Kidney epithelial cell (primary cell): ENCODE results near the gene PLEKHG5. TPM values are rescaled to one million over a fixed set of nuclear protein-coding genes. Genes with fewer than 3 reads are reported as not detected.
"Not testable (repeated sequence)": the region's sequence is repeated elsewhere in the genome, so short reads cannot be mapped to it uniquely, and the experiment has no call there.

Experiments used
- DNase-seq: peaks from one replicate; pipeline ENCODE4 v3.0.0-alpha.2; 2010; ENCODE audit warnings: low read depth
- H3K27me3 ChIP-seq: 2 replicates; pipeline ENCODE4 v1.6.0; 2011; ENCODE audit warnings: low read length; ENCODE audit not compliant: control insufficient read depth, insufficient read depth
- H3K36me3 ChIP-seq: 2 replicates; pipeline ENCODE4 v1.5.1; 2011; ENCODE audit warnings: low read length; ENCODE audit not compliant: control insufficient read depth, insufficient read depth
- H3K4me3 ChIP-seq: 2 replicates; pipeline ENCODE4 v1.5.1; 2011; ENCODE audit warnings: low read depth, mild to moderate bottlenecking, control low read depth, low read length
- CTCF ChIP-seq: IDR thresholded peaks from 2 replicates; pipeline ENCODE4 v1.5.1; 2011; ENCODE audit warnings: mild to moderate bottlenecking, moderate library complexity, low read length, control low read depth, inconsistent platforms; ENCODE audit not compliant: insufficient read depth, poor library complexity, severe bottlenecking
- total RNA-seq: library from RNA; depleted of rRNA; stranded (reverse); fragments of >200 nt; gene quantifications from 2 replicates; pipeline ENCODE4 v1.2.3, GENCODE V29; 2015

The PLEKHG5 gene
- total RNA-seq, 1 donor from 2014 or later = 26.4 TPM

- peaks cover 51% of the 10 kb centered on the region for H3K27me3 ChIP-seq
- H3K36me3 ChIP-seq, DNase-seq, H3K4me3 ChIP-seq: not testable (repeated sequence)
These were observed 63.0 kb downstream of the PLEKHG5 start for GRCh38 chr1:6428453-6428852.

GRCh38 chr1:6427441-6428390 is 63.8 kb downstream of the PLEKHG5 start:
- Histone ChIP-seq H3K27me3 (peaks cover 55% of the 10 kb centered on the region), H3K4me3 (no peak overlapping the region), H3K36me3 (no peaks in the 10 kb centered on the region)
- DNase-seq = no peak
- no peak for TF ChIP-seq CTCF

DNA sequence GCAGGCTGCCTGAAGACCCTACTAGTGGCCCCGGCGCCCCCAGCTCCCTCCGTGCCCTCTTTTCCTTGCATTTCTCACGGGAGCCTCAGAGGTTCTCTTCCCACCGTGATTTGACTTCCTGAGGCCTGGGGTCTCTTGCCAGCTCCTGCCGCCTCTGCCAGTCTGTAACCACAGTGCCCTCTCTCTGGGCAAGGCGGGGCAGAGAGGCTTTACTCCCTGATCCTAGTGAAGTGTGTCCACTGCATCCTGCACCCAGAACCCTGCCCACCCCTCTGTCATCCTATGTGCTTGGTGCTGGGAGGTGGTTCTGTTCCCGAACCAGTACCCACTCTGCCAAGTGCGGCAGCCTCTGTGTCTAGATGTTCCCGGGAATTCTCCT is 64.5 kb downstream of the PLEKHG5 start:
- H3K27me3 ChIP-seq = peaks cover 51% of the 10 kb centered on the region
- H3K4me3 ChIP-seq = no peak overlapping the region
- no peaks in the 10 kb centered on the region for H3K36me3 ChIP-seq
- no peak for DNase-seq
- TF ChIP-seq CTCF = no peak

DNA sequence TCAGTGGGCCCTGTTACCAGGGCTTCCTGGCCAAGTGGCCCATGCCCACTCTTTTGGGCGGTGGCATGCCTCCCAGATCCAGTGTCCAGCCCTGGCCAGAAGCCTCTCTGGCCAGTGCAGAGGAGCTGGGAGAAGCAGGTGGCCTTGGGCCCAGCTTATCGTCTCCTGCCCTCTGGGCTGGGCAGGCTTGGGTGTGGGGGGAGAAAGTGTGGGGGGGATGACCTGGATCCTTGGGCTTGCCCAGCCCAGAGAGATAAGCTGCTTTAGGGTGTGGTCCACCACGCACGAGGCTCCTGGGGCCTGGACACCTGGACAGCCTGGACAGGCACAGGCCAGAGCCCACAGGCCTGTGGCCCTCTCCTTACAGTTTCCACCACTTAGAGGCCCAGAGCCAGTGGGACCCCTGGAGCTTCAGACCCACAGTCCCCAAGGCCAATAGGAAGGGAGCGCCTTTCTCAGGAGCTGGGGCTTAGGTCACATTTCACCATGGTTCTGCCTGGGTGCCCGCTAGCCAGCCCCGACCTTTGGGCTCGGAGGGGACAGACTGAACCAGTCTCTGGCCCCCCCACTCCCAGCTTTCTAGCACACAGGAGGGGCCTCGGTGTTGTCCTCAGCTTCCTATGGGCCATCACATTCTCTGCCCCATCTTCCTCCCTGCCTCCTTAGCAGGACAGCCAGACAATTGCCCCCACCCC is 65.0 kb downstream of the PLEKHG5 start:
- peaks cover 53% of the 10 kb centered on the region for H3K27me3 ChIP-seq
- no peak for DNase-seq
- H3K36me3 ChIP-seq = no peaks in the 10 kb centered on the region
- H3K4me3 ChIP-seq = no peak overlapping the region
- no peak for TF ChIP-seq CTCF

- H3K36me3 ChIP-seq = no peaks in the 10 kb centered on the region
- H3K4me3 ChIP-seq = no peak overlapping the region
- peaks cover 56% of the 10 kb centered on the region for H3K27me3 ChIP-seq
- TF ChIP-seq CTCF = no peak
- no peak for DNase-seq
These were observed 65.8 kb downstream of the PLEKHG5 start for GRCh38 chr1:6425658-6426057.
